Activated T-helper 9 cell treated with anti-CD3 and anti-CD28 coated beads, Interleukin-2, amount 50 U/mL, for 16 hours (primary cell): ENCODE results near the gene RNF5.
A peak's percentile ranks its signal among the peaks of the same experiment; 100 is the strongest.
"Not testable (repeated sequence)": the region's sequence is repeated elsewhere in the genome, so short reads cannot be mapped to it uniquely, and the experiment has no call there.

Experiments
- DNase-seq: peaks from one replicate; pipeline ENCODE4 v3.0.0-alpha.2; 2020; ENCODE audit warnings: low read depth

RNF5 gene

GRCh38 chr6:32175711-32176475, 2.3 kb upstream of the RNF5 start, which contains the start of gene AGPAT1:
Gene AGPAT1 (minus strand): TSS chr6:32176084. CDS start chr6:32171496, 4,588 bp downstream.
- peak; percentile 93 for DNase-seq

GRCh38 chr6:32176476-32177182, 1.6 kb upstream of the RNF5 start:
- no peak for DNase-seq

- DNase-seq = no peak
Measured at GRCh38 chr6:32177183-32177787, 920 bp upstream of the RNF5 start.

- DNase-seq = no peak
Measured at GRCh38 chr6:32178547-32179440, 589 bp downstream of the RNF5 start.

GRCh38 chr6:32179766-32180405, 1.7 kb downstream of the RNF5 start:
- no peak for DNase-seq

GRCh38 chr6:32181148-32181702, 3.0 kb downstream of the RNF5 start:
- no peak for DNase-seq

GRCh38 chr6:32181915-32182529, 3.8 kb downstream of the RNF5 start:
- no peak for DNase-seq

- DNase-seq = no peak
Measured at GRCh38 chr6:32182555-32182981, 4.4 kb downstream of the RNF5 start.

- DNase-seq = no peak
Measured at GRCh38 chr6:32183030-32183429, 4.8 kb downstream of the RNF5 start.

GRCh38 chr6:32183483-32184083, 5.4 kb downstream of the RNF5 start:
- no peak for DNase-seq

GRCh38 chr6:32184084-32184640, 6.0 kb downstream of the RNF5 start, which contains the start of gene AGER:
Gene AGER (minus strand): TSS chr6:32184253. CDS start chr6:32184222, 31 bp downstream.
- DNase-seq = no peak

- peak; percentile 55 for DNase-seq
Measured at GRCh38 chr6:32185681-32186131, 7.5 kb downstream of the RNF5 start.

GRCh38 chr6:32186151-32186840, 8.1 kb downstream of the RNF5 start:
- not testable (repeated sequence) for DNase-seq

GRCh38 chr6:32187009-32187709, 9.0 kb downstream of the RNF5 start:
- no peak for DNase-seq

- DNase-seq = not testable (repeated sequence)
Measured at GRCh38 chr6:32187725-32188380, 9.6 kb downstream of the RNF5 start.

GRCh38 chr6:32188381-32189068, 10.3 kb downstream of the RNF5 start:
- no peak for DNase-seq

GRCh38 chr6:32189069-32189741, 11.0 kb downstream of the RNF5 start:
- no peak for DNase-seq
